Sigmoid colon (tissue), 4 donors: ENCODE data around the gene ALX4.

ENCODE experiments used
- EP300 ChIP-seq, 4 donors: sonication (generic); formaldehyde crosslinking; IDR thresholded peaks; one replicate each; pipeline ENCODE4 v1.6.1; 2017; ENCODE audit warnings: antibody characterized with exemption in 4 of 4
- POLR2A ChIP-seq, 2 donors: fragments of 450-650 bp; IDR thresholded peaks; one replicate each; pipeline ENCODE4 v1.6.1; 2016; ENCODE audit warnings: antibody characterized with exemption in 2 of 2, mild to moderate bottlenecking in 2 of 2, moderate library complexity in 2 of 2
- POLR2AphosphoS5 ChIP-seq, 4 donors: sonication (generic); formaldehyde crosslinking; IDR thresholded peaks; one replicate each; pipeline ENCODE4 v1.6.1; 2017; ENCODE audit warnings: antibody characterized with exemption in 4 of 4
- TF ChIP-seq, protein P1 (sequence below), 4 experiments: fragments of 450-650 bp in 3 of 4; fragments of 200-600 bp in 1 of 4; IDR thresholded peaks; one replicate each; pipeline ENCODE4 v1.5.1; 2016 to 2019; ENCODE audit warnings: antibody characterized with exemption in 4 of 4, mild to moderate bottlenecking in 3 of 4, moderate library complexity in 2 of 4

DNA sequence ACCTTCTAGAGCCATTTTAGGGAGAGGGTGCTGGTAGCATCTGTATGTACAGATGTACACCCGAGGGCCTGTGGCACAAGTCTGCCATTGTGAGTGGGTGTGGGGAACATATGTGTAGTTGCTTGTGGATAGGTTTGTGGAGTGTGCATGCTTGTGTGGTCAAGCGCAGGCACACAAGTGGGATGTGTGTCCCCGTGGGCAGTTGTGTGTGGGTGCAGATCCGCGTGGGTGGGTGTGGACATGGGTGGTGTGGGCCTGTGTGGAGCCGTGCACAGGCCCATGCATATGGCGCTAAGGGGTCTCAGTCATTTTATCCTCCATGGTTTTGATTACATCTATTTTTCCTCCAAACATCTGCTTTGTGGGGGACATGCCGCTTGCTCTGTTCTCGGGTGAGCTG, 28.8 kb downstream of the ALX4 start:
- TF ChIP-seq, protein P1, sequence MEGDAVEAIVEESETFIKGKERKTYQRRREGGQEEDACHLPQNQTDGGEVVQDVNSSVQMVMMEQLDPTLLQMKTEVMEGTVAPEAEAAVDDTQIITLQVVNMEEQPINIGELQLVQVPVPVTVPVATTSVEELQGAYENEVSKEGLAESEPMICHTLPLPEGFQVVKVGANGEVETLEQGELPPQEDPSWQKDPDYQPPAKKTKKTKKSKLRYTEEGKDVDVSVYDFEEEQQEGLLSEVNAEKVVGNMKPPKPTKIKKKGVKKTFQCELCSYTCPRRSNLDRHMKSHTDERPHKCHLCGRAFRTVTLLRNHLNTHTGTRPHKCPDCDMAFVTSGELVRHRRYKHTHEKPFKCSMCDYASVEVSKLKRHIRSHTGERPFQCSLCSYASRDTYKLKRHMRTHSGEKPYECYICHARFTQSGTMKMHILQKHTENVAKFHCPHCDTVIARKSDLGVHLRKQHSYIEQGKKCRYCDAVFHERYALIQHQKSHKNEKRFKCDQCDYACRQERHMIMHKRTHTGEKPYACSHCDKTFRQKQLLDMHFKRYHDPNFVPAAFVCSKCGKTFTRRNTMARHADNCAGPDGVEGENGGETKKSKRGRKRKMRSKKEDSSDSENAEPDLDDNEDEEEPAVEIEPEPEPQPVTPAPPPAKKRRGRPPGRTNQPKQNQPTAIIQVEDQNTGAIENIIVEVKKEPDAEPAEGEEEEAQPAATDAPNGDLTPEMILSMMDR (IDR thresholded peaks at IDR 0.05), result no peak
- no peak for TF ChIP-seq POLR2A (IDR thresholded peaks at IDR 0.05)
- no peak for TF ChIP-seq POLR2AphosphoS5 (IDR thresholded peaks at IDR 0.05)
- no peak for TF ChIP-seq EP300 (IDR thresholded peaks at IDR 0.05)
